ENCODE data around the gene CALN1. TPM values are rescaled to one million over a fixed set of nuclear protein-coding genes. Genes with fewer than 3 reads are reported as not detected.

The CALN1 gene
- polyA plus RNA-seq, 1 donor from 2014 or later = 7.8 TPM

- Histone ChIP-seq H2AFZ (ENCODE audit: low read depth, low read length) (no peak overlapping the region), H3K27me3 (ENCODE audit: insufficient read depth, low read depth, low read length) (no peaks in the 10 kb centered on the region), H3F3A (ENCODE audit: insufficient read depth, low read length, poor library complexity, severe bottlenecking) (no peaks in the 10 kb centered on the region), H3K9me2 (ENCODE audit: insufficient read depth, low read length) (no peaks in the 10 kb centered on the region), H3K4me2 (ENCODE audit: low read length) (no peak overlapping the region), H3K9me3 (ENCODE audit: low read length) (no peaks in the 10 kb centered on the region), H3K27ac (ENCODE audit: low read length) (no peak overlapping the region), H3K9ac (ENCODE audit: low read length) (no peak overlapping the region), H4K20me1 (ENCODE audit: insufficient read depth) (no peaks in the 10 kb centered on the region), H3K4me3 (ENCODE audit: low read length) (no peak overlapping the region), H3K79me2 (replicated peaks; ENCODE audit: insufficient read depth, low read length) (no peaks in the 10 kb centered on the region), H3K36me3 (ENCODE audit: insufficient read depth, low read length) (no peaks in the 10 kb centered on the region)
- no peak for TF ChIP-seq REST (IDR thresholded peaks at IDR 0.05; ENCODE audit: borderline replicate concordance)
- no peak for TF ChIP-seq RAD21 (conservative IDR thresholded peaks at IDR 0.05)
- TF ChIP-seq POLR2AphosphoS5 (IDR thresholded peaks at IDR 0.05) = no peak
- TF ChIP-seq EP300 (conservative IDR thresholded peaks at IDR 0.05; ENCODE audit: poor library complexity, severe bottlenecking) = no peak
- TF ChIP-seq CTCF (IDR thresholded peaks at IDR 0.05; ENCODE audit: poor library complexity, severe bottlenecking) = no peak
- no peak for TF ChIP-seq SMC3 (conservative IDR thresholded peaks at IDR 0.05; ENCODE audit: poor library complexity)
- TF ChIP-seq MXI1 (conservative IDR thresholded peaks at IDR 0.05; ENCODE audit: poor library complexity, severe bottlenecking) = no peak
Observed at GRCh38 chr7:72153132-72153512, 259.0 kb downstream of the CALN1 start.

- Histone ChIP-seq H3K27me3 (ENCODE audit: insufficient read depth, low read depth, low read length) (no peaks in the 10 kb centered on the region), H3K4me3 (ENCODE audit: low read length) (no peak overlapping the region), H3K4me2 (ENCODE audit: low read length) (no peak overlapping the region), H3K9ac (ENCODE audit: low read length) (no peak overlapping the region), H3K9me3 (ENCODE audit: low read length) (no peaks in the 10 kb centered on the region), H3K79me2 (replicated peaks; ENCODE audit: insufficient read depth, low read length) (no peaks in the 10 kb centered on the region), H4K20me1 (ENCODE audit: insufficient read depth) (no peaks in the 10 kb centered on the region), H3K36me3 (ENCODE audit: insufficient read depth, low read length) (no peaks in the 10 kb centered on the region), H2AFZ (ENCODE audit: low read depth, low read length) (no peak overlapping the region), H3F3A (ENCODE audit: insufficient read depth, low read length, poor library complexity, severe bottlenecking) (no peaks in the 10 kb centered on the region), H3K9me2 (ENCODE audit: insufficient read depth, low read length) (no peaks in the 10 kb centered on the region), H3K27ac (ENCODE audit: low read length) (no peak overlapping the region)
- TF ChIP-seq EP300 (conservative IDR thresholded peaks at IDR 0.05; ENCODE audit: poor library complexity, severe bottlenecking) (no peak), EZH2 (IDR thresholded peaks at IDR 0.05; ENCODE audit: borderline replicate concordance, insufficient read depth, low read length, poor library complexity, severe bottlenecking) (no peak), TAF1 (IDR thresholded peaks at IDR 0.05; ENCODE audit: low read depth) (no peak), POLR2AphosphoS5 (IDR thresholded peaks at IDR 0.05) (no peak), CTCF (IDR thresholded peaks at IDR 0.05; ENCODE audit: poor library complexity, severe bottlenecking) (no peak), SMC3 (conservative IDR thresholded peaks at IDR 0.05; ENCODE audit: poor library complexity) (no peak), RAD21 (conservative IDR thresholded peaks at IDR 0.05) (no peak), MXI1 (conservative IDR thresholded peaks at IDR 0.05; ENCODE audit: poor library complexity, severe bottlenecking) (no peak), REST (IDR thresholded peaks at IDR 0.05; ENCODE audit: borderline replicate concordance) (no peak)
Observed at GRCh38 chr7:72152161-72153131, 259.7 kb downstream of the CALN1 start.

Data from neural cell (in vitro differentiated cells).